HG03439 (cell line): ENCODE results near the gene CENPI.
A peak's percentile ranks its signal among the peaks of the same experiment; 100 is the strongest.
"Not testable (repeated sequence)": the region's sequence is repeated elsewhere in the genome, so short reads cannot be mapped to it uniquely, and the experiment has no call there.

Source experiments
- ATAC-seq: cut with Tn5 transposase; IDR thresholded peaks from one replicate; pipeline ENCODE4 v1.9.1; 2021; ENCODE audit warnings: mild to moderate bottlenecking, moderate library complexity; ENCODE audit not compliant: unreplicated experiment

Gene CENPI, protein sequence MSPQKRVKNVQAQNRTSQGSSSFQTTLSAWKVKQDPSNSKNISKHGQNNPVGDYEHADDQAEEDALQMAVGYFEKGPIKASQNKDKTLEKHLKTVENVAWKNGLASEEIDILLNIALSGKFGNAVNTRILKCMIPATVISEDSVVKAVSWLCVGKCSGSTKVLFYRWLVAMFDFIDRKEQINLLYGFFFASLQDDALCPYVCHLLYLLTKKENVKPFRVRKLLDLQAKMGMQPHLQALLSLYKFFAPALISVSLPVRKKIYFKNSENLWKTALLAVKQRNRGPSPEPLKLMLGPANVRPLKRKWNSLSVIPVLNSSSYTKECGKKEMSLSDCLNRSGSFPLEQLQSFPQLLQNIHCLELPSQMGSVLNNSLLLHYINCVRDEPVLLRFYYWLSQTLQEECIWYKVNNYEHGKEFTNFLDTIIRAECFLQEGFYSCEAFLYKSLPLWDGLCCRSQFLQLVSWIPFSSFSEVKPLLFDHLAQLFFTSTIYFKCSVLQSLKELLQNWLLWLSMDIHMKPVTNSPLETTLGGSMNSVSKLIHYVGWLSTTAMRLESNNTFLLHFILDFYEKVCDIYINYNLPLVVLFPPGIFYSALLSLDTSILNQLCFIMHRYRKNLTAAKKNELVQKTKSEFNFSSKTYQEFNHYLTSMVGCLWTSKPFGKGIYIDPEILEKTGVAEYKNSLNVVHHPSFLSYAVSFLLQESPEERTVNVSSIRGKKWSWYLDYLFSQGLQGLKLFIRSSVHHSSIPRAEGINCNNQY

DNA sequence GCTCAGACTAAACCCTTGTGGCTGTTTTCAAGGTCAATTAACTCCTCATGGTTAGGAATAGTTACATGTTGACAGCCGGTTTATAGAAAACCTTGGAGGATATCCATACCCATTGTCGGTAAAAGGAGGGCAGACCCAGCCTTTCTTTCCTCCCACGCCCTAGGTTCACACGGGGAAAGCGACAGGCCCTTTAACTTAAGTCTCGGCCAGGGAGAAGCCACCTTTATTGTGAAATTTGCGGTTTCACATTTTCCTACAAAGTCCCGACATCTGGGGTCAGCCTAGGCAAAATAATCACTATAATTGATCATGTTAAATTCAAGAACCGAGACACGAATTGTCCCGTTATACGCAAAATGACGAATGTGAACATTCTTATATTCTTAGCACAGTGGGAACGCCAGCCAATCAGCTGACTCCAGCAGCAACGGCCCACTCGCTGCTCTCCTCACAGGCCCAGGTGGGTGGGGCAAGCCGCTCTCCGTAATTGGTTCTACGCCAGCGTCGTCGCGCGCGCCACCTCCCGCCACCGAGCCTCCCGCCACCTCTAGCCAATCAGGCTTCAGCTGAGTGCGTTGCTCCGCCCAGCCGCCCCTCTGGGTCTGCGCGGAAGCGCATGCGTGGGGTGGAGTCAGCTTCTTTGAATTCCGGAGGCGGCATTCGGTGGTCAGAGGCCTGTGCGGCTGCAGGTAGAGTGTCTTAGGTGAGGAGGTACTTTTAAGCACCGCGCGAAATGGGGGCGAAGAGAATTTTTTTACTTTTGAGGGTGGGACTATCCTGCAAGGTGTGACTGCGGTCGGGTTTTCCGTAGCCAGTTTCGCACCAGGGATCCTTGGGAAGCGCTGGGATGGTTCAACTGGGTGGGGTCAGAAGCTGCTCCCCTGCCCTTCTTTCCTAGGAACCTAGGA lies at the start of gene CENPI:
Gene CENPI, plus strand, starts transcription at position 659 of the 908 bp plus-strand sequence. CDS start 2,867 bp downstream, outside the sequence.
- peak; percentile 99 for ATAC-seq

GRCh38 chrX:101051153-101051548 lies 46.9 kb upstream of the CENPI start:
- peak; percentile 18 for ATAC-seq

DNA sequence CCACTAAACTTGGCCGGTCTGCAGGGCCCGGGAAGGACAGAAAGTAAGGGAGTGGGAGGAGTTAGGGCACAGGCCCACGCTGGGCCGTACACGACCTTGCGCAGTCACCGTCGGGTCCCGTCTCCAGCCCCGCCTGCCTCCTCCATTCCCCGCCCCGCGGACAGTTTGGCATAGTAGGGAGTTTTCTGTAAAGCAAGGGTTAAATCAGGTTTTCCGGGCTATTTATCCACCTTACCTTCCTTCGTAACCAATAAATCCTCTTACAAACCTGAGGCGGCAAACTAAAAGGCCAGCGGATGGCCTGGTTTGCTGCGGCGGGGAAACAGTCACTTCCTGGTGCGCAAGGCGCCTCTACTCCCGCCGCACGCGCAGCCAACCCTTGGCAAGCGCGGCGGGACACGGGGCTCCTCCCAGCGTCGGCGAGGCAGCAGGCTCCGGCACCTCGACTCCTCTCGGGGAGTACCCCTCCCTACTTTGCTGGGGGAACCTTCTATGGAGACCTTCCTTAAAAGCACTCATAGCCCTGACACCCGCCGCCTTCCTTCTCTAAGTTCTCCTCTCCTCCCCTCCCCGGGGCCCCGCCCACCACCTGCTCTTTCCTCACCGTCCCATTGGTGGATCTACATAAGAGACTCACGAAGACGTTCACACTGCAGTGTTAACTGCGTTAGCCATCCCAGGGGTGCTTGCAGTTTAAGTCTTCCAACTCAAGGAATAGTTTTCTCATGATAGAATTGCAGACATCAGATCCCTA lies 46.3 kb upstream of the CENPI start, which contains the start of gene TRMT2B:
Gene TRMT2B, minus strand, starts transcription at position 563 of the 754 bp plus-strand sequence. CDS start 9,822 bp downstream, outside the sequence.
- peak; percentile 92 for ATAC-seq

GRCh38 chrX:101056551-101056950 lies 41.5 kb upstream of the CENPI start:
- not testable (repeated sequence) for ATAC-seq

DNA sequence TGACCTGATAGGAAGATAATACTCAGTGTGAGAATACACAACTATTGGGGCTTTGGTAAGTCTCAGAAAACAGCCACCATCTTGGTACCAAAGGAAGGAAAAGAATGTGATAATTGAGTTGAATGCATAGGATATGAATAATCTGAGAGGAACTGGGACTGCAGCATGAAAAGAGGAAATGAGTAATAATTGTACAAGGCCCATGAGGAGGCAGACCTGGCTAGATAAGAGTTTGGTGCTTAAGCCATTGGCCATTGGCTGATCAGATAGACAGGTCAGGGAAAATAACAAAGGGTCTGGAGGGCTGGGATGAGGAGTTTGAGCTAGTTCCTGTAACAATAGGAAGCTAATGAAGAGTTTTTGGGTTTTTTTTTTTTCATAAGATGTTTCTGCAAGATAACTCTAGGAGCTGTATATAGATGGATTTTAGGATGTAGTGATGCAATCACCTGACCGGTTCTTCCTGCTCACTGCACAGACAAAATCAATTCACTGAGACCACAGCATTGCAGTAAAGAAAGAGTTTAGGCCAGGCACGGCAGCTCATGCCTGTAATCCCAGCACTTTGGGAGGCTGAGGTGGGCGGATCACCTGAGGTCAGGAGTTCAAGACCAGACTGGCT lies 40.8 kb upstream of the CENPI start:
- peak; percentile 76 for ATAC-seq

GRCh38 chrX:101062176-101062575 lies 35.8 kb upstream of the CENPI start:
- no peak for ATAC-seq

DNA sequence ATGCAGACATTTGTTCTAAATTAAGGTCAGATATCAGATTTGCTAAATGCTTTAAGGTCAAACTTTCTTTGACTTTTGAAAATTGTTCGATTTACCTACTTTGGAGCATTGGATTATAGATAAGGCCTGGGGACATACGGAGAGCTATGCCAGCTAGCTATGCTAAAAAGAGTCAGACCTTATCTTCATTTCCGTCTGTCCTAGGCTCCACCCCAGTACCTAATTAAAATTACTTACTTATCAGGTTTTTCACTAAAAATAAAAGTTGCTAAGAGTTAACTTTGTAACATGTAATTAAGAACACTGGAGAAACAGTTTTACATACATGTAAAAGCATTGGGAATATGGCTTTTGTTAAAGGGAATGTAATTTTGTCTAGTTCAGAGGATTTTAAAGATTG lies 26.4 kb upstream of the CENPI start:
- ATAC-seq = no peak

GRCh38 chrX:101078716-101079598 lies 19.0 kb upstream of the CENPI start, which contains the start of gene TMEM35A:
TSS of gene TMEM35A (plus strand) at chrX:101078879. CDS start at chrX:101079003, 124 bp downstream.
- no peak for ATAC-seq

GRCh38 chrX:101079736-101080270 lies 18.2 kb upstream of the CENPI start:
- ATAC-seq = no peak

DNA sequence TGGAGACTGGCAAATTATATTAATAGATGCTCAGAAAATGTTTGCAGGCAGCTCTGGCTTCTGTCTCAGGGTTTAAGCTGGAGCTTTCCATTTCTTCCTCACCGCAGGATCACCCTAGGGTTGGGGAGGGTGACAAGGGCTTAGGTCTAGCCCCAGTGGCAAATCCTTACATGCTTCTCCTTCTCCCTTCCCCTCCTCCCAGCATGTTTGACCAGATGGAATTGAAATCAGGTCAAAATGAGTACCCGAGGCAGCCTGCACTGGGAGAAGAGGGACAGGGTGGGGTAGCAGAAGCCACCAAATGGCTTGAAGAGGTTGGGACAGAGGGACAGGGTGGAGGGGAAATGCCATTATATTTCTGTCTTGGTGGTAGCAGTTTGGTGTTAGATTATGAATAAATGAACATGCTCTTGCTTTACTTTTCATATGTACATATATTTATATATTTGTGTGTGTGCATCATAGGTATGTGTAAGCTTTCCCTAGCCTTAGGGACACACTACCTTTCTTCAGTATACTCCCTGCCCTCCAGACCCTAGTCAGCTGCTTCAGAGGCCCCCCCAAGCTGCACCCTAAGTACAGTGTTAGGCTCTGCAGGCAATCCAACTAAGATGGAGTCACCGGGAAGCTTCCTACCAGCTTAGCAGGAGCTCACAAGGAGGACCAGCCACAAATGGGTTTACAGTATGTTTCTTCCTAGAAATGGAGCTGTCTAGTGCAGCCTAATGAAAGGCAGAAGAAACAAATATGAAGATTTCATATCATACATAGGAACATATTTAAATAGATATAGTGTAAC lies 17.5 kb upstream of the CENPI start:
- ATAC-seq = no peak

- no peak for ATAC-seq
Measured at GRCh38 chrX:101081231-101081630, 16.8 kb upstream of the CENPI start.

GRCh38 chrX:101091817-101092216 lies 6.2 kb upstream of the CENPI start:
- no peak for ATAC-seq

- no peak for ATAC-seq
Measured at GRCh38 chrX:101108284-101108683, 10.3 kb downstream of the CENPI start.

- ATAC-seq = no peak
Measured at GRCh38 chrX:101117701-101118100, 19.7 kb downstream of the CENPI start.

- ATAC-seq = no peak
Measured at GRCh38 chrX:101136235-101136634, 38.2 kb downstream of the CENPI start.
